H9 (cell line): ENCODE results near the gene CETN3. TPM values are rescaled to one million over a fixed set of nuclear protein-coding genes. Genes with fewer than 3 reads are reported as not detected.

Experiments
- DNase-seq: peaks from one replicate; pipeline ENCODE4 v3.0.0-alpha.2; 2017
- H2AFZ ChIP-seq: one replicate; pipeline ENCODE4 v1.6.1; 2013; ENCODE audit warnings: mild to moderate bottlenecking, low read length, control low read depth, moderate library complexity
- H2AK5ac ChIP-seq: 2 replicates; pipeline ENCODE4 v1.6.1; 2013; ENCODE audit warnings: low read length, control low read depth, mixed read lengths; ENCODE audit not compliant: insufficient read length
- H2BK120ac ChIP-seq: one replicate; pipeline ENCODE4 v1.6.1; 2013; ENCODE audit warnings: low read depth, mild to moderate bottlenecking, low read length, control low read depth, inconsistent platforms; ENCODE audit not compliant: poor library complexity, severe bottlenecking
- H2BK12ac ChIP-seq: 2 replicates; pipeline ENCODE4 v1.6.1; 2013; ENCODE audit warnings: low read length, control low read depth, mixed read lengths, low read depth; ENCODE audit not compliant: insufficient read length
- H2BK15ac ChIP-seq: 2 replicates; pipeline ENCODE4 v1.6.1; 2013; ENCODE audit warnings: low read depth, low read length, control low read depth
- H2BK20ac ChIP-seq: one replicate; pipeline ENCODE4 v1.6.1; 2013; ENCODE audit warnings: low read depth, mild to moderate bottlenecking, low read length, control low read depth, inconsistent platforms; ENCODE audit not compliant: poor library complexity, severe bottlenecking
- H2BK5ac ChIP-seq: 2 replicates; pipeline ENCODE4 v1.6.1; 2013; ENCODE audit warnings: low read length, control low read depth, mixed read lengths; ENCODE audit not compliant: insufficient read length
- H3K14ac ChIP-seq: 2 replicates; pipeline ENCODE4 v1.6.1; 2013; ENCODE audit warnings: low read length, control low read depth; ENCODE audit not compliant: insufficient read depth
- H3K18ac ChIP-seq: 2 replicates; pipeline ENCODE4 v1.6.1; 2013; ENCODE audit warnings: low read depth, mild to moderate bottlenecking, mixed read lengths, low read length, control low read depth; ENCODE audit not compliant: insufficient read length
- H3K23ac ChIP-seq: 2 replicates; pipeline ENCODE4 v1.6.1; 2013; ENCODE audit warnings: low read length, control low read depth, mixed read lengths, low read depth; ENCODE audit not compliant: insufficient read length
- H3K23me2 ChIP-seq: 2 replicates; pipeline ENCODE4 v1.6.1; 2013; ENCODE audit warnings: low read depth, mild to moderate bottlenecking, mixed read lengths, low read length, control low read depth; ENCODE audit not compliant: insufficient read length, poor library complexity, severe bottlenecking
- H3K27ac ChIP-seq: 2 replicates; pipeline ENCODE4 v1.5.1; 2013; ENCODE audit warnings: low read length, control low read depth, mixed read lengths, low read depth; ENCODE audit not compliant: insufficient read length
- H3K27me3 ChIP-seq: 2 replicates; pipeline ENCODE4 v1.6.1; 2013; ENCODE audit warnings: low read length, control low read depth, inconsistent platforms; ENCODE audit not compliant: insufficient read depth
- H3K4ac ChIP-seq: 2 replicates; pipeline ENCODE4 v1.6.1; 2013; ENCODE audit warnings: low read depth, mild to moderate bottlenecking, control low read depth, inconsistent platforms, low read length, moderate library complexity
- H3K4me1 ChIP-seq: 2 replicates; pipeline ENCODE4 v1.6.1; 2013; ENCODE audit warnings: low read length, control low read depth, inconsistent platforms; ENCODE audit not compliant: insufficient read depth
- H3K4me2 ChIP-seq: 2 replicates; pipeline ENCODE4 v1.6.1; 2013; ENCODE audit warnings: low read length, control low read depth, mixed read lengths; ENCODE audit not compliant: insufficient read length, insufficient read depth
- H3K56ac ChIP-seq: 2 replicates; pipeline ENCODE4 v1.6.1; 2013; ENCODE audit warnings: low read depth, mild to moderate bottlenecking, mixed read lengths, low read length, control low read depth; ENCODE audit not compliant: insufficient read length
- H3K79me1 ChIP-seq: 2 replicates; pipeline ENCODE4 v1.6.1; 2013; ENCODE audit warnings: low read depth, mild to moderate bottlenecking, moderate library complexity, low read length, control low read depth, inconsistent platforms; ENCODE audit not compliant: insufficient read depth, poor library complexity, severe bottlenecking
- H3K79me2 ChIP-seq: 2 replicates; pipeline ENCODE4 v1.6.1; 2013; ENCODE audit warnings: low read length, control low read depth, inconsistent platforms; ENCODE audit not compliant: insufficient read depth
- H3K9ac ChIP-seq: 2 replicates; pipeline ENCODE4 v1.6.1; 2013; ENCODE audit warnings: low read length, control low read depth, mixed read lengths; ENCODE audit not compliant: insufficient read length; ENCODE audit errors: extremely low read depth
- H3K9me3 ChIP-seq: one replicate; pipeline ENCODE4 v1.6.1; 2013; ENCODE audit warnings: low read depth, low read length, inconsistent platforms; ENCODE audit not compliant: control insufficient read depth
- H3T11ph ChIP-seq: one replicate; pipeline ENCODE4 v1.6.1; 2013; ENCODE audit warnings: mild to moderate bottlenecking, low read length, control low read depth, inconsistent platforms
- H4K20me1 ChIP-seq: one replicate; pipeline ENCODE4 v1.6.1; 2013; ENCODE audit not compliant: control insufficient read depth, insufficient read length, insufficient read depth
- H4K5ac ChIP-seq: 2 replicates; pipeline ENCODE4 v1.6.1; 2013; ENCODE audit warnings: low read depth, mild to moderate bottlenecking, mixed read lengths, low read length, control low read depth; ENCODE audit not compliant: insufficient read length
- H4K8ac ChIP-seq: replicated peaks from 2 replicates; pipeline ENCODE4 v1.6.1; 2013; ENCODE audit warnings: low read length, control low read depth, mixed read lengths, low read depth; ENCODE audit not compliant: insufficient read length
- H4K91ac ChIP-seq: 2 replicates; pipeline ENCODE4 v1.6.1; 2013; ENCODE audit warnings: low read depth, mild to moderate bottlenecking, moderate library complexity, mixed read lengths, low read length, control low read depth; ENCODE audit not compliant: insufficient read length
- H3K27ac Mint-ChIP-seq, 3 experiments: 2 replicates in 2 of 3; 3 replicates in 1 of 3; pipeline ENCODE4 v1.8.0; 2020 to 2021; ENCODE audit warnings: mixed read lengths in 3 of 3, mild to moderate bottlenecking in 1 of 3, moderate library complexity in 1 of 3
- H3K27me3 Mint-ChIP-seq: 2 replicates; pipeline ENCODE4 v1.8.0; 2021; ENCODE audit warnings: low read depth, mild to moderate bottlenecking, moderate library complexity, mixed read lengths
- H3K36me3 Mint-ChIP-seq, 3 experiments: 2 replicates in 2 of 3; 3 replicates in 1 of 3; pipeline ENCODE4 v1.8.0; 2020 to 2021; ENCODE audit warnings: low read depth in 3 of 3, mixed read lengths in 3 of 3; ENCODE audit not compliant: insufficient read depth in 1 of 3
- H3K4me1 Mint-ChIP-seq, 2 experiments: 2 replicates each; pipeline ENCODE4 v1.8.0; 2020; ENCODE audit warnings: mixed read lengths in 2 of 2
- H3K4me3 Mint-ChIP-seq, 2 experiments: 2 replicates in 1 of 2; 3 replicates in 1 of 2; pipeline ENCODE4 v1.8.0; 2020 to 2021; ENCODE audit warnings: mild to moderate bottlenecking in 2 of 2, mixed read lengths in 2 of 2, moderate library complexity in 1 of 2
- H3K9me3 Mint-ChIP-seq, 2 experiments: 2 replicates in 1 of 2; 3 replicates in 1 of 2; pipeline ENCODE4 v1.8.0; 2020; ENCODE audit warnings: mild to moderate bottlenecking in 2 of 2, mixed read lengths in 2 of 2, moderate library complexity in 1 of 2
- WGBS: extraction: QIAGEN DNeasy Blood & Tissue Kit; methylation state at CpG from one replicate; pipeline ENCODE4 v1.1.7; 2013; ENCODE audit warnings: missing lambda C conversion rate, low lambda C conversion rate, mixed read lengths; ENCODE audit not compliant: insufficient read length; ENCODE audit errors: extremely low coverage; 5-methylcytosine and 5-hydroxymethylcytosine counted together
- total RNA-seq: library from RNA; stranded (reverse); gene quantifications from 2 replicates; pipeline ENCODE4 v1.2.1, GENCODE V29; 2021
- TF ChIP-seq, protein P1 (sequence below): fragments of 200-600 bp; sonication (generic); conservative IDR thresholded peaks from 3 replicates; pipeline ENCODE4 v1.8.0; 2021; ENCODE audit warnings: antibody characterized with exemption, mild to moderate bottlenecking

The CETN3 gene
- total RNA-seq, 1 experiment from 2014 or later: 36.3 TPM

DNA sequence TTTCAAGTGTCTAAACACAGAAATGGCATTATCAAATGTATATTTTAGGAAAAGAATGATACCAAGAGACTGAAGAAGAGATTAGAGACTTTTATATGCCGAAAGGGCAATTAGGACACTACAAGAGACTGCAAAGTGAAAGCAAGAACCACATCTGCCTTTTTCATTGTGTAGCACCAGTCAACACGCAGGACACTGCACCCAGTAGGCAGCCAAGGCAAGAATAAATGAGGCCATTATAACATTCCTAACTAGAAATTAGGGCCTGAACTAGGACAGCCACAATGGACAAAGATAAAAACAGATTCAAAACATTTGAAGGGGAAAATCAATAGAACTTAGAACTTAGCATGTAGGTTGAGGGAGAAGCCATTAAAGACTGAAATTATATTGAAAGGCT lies 10.8 kb downstream of the CETN3 start:
- no peaks in the 10 kb centered on the region for H3K27me3 Mint-ChIP-seq

More for the DNA sequence above, 10.8 kb downstream of the CETN3 start:
- TF ChIP-seq, protein P1, sequence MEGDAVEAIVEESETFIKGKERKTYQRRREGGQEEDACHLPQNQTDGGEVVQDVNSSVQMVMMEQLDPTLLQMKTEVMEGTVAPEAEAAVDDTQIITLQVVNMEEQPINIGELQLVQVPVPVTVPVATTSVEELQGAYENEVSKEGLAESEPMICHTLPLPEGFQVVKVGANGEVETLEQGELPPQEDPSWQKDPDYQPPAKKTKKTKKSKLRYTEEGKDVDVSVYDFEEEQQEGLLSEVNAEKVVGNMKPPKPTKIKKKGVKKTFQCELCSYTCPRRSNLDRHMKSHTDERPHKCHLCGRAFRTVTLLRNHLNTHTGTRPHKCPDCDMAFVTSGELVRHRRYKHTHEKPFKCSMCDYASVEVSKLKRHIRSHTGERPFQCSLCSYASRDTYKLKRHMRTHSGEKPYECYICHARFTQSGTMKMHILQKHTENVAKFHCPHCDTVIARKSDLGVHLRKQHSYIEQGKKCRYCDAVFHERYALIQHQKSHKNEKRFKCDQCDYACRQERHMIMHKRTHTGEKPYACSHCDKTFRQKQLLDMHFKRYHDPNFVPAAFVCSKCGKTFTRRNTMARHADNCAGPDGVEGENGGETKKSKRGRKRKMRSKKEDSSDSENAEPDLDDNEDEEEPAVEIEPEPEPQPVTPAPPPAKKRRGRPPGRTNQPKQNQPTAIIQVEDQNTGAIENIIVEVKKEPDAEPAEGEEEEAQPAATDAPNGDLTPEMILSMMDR: no peak
- Histone ChIP-seq H3K9me3 (no peaks in the 10 kb centered on the region), H3K23me2 (no peaks in the 10 kb centered on the region), H4K5ac (no peak overlapping the region), H4K91ac (no peak overlapping the region), H3K4me2 (no peak overlapping the region), H3K4me1 (no peaks in the 10 kb centered on the region), H2AFZ (no peak overlapping the region), H2AK5ac (no peak overlapping the region), H4K8ac (no peak overlapping the region), H2BK20ac (no peak overlapping the region), H3K4ac (no peak overlapping the region), H2BK15ac (no peak overlapping the region), H3K79me1 (no peaks in the 10 kb centered on the region), H3K14ac (no peak overlapping the region), H3K9ac (no peak overlapping the region), H3K56ac (no peak overlapping the region), H3K18ac (no peak overlapping the region), H3K27me3 (no peaks in the 10 kb centered on the region), H2BK120ac (no peak overlapping the region), H2BK12ac (no peak overlapping the region), H3T11ph (no peak overlapping the region), H3K27ac (no peak overlapping the region), H3K79me2 (no peaks in the 10 kb centered on the region), H4K20me1 (no peaks in the 10 kb centered on the region), H2BK5ac (no peak overlapping the region), H3K23ac (no peak overlapping the region)
- no peak overlapping the region for H3K27ac Mint-ChIP-seq
- no peaks in the 10 kb centered on the region for H3K9me3 Mint-ChIP-seq
- WGBS: no CpG with 5 or more reads among the region's 2 CpGs
- no peaks in the 10 kb centered on the region for H3K4me1 Mint-ChIP-seq
- DNase-seq: no peak
- H3K36me3 Mint-ChIP-seq: peaks cover 2 to 26% (median 24%) of the 10 kb centered on the region in 3 experiments; a peak in 6 of 7 replicates
- no peak overlapping the region for H3K4me3 Mint-ChIP-seq
